Endodermal cell (in vitro differentiated cells): Measurements from ENCODE around the gene FRA10AC1. TPM values are rescaled to one million over a fixed set of nuclear protein-coding genes. Genes with fewer than 3 reads are reported as not detected.

Source experiments
- DNase-seq: peaks from one replicate; pipeline ENCODE4 v3.0.0-alpha.2; 2017
- H3K27ac ChIP-seq: 2 replicates; pipeline ENCODE4 v1.5.1; 2013; ENCODE audit warnings: mild to moderate bottlenecking, low read depth, low read length, moderate library complexity
- H3K27me3 ChIP-seq: 2 replicates; pipeline ENCODE4 v1.6.1; 2013; ENCODE audit warnings: mild to moderate bottlenecking, low read length, moderate library complexity; ENCODE audit not compliant: insufficient read depth, control insufficient read depth, poor library complexity, severe bottlenecking
- H3K36me3 ChIP-seq: 2 replicates; pipeline ENCODE4 v1.7.0; 2013; ENCODE audit warnings: mild to moderate bottlenecking, low read length, moderate library complexity; ENCODE audit not compliant: control insufficient read depth, insufficient read depth
- H3K4me1 ChIP-seq: one replicate; pipeline ENCODE4 v1.7.0; 2013; ENCODE audit warnings: low read length; ENCODE audit not compliant: control insufficient read depth, insufficient read depth
- H3K4me3 ChIP-seq: 2 replicates; pipeline ENCODE4 v1.5.1; 2013; ENCODE audit warnings: mild to moderate bottlenecking, low read length, moderate library complexity
- H3K9ac ChIP-seq: 2 replicates; pipeline ENCODE4 v1.6.1; 2013; ENCODE audit warnings: mild to moderate bottlenecking, low read length, moderate library complexity; ENCODE audit not compliant: poor library complexity, severe bottlenecking; ENCODE audit errors: extremely low read depth
- H3K9me3 ChIP-seq: 2 replicates; pipeline ENCODE4 v1.6.1; 2013; ENCODE audit warnings: mild to moderate bottlenecking, low read length, moderate library complexity; ENCODE audit not compliant: control insufficient read depth
- H3K27ac Mint-ChIP-seq: 2 replicates; pipeline ENCODE4 v1.8.0; 2020; ENCODE audit warnings: mixed read lengths
- H3K27me3 Mint-ChIP-seq: 2 replicates; pipeline ENCODE4 v1.8.0; 2021; ENCODE audit warnings: mild to moderate bottlenecking, mixed read lengths; ENCODE audit not compliant: insufficient read depth
- H3K36me3 Mint-ChIP-seq: 2 replicates; pipeline ENCODE4 v1.8.0; 2020; ENCODE audit warnings: low read depth, mixed read lengths
- H3K4me1 Mint-ChIP-seq: 2 replicates; pipeline ENCODE4 v1.8.0; 2020; ENCODE audit warnings: mixed read lengths
- H3K4me3 Mint-ChIP-seq: 2 replicates; pipeline ENCODE4 v1.8.0; 2020; ENCODE audit warnings: mild to moderate bottlenecking, moderate library complexity, mixed read lengths
- H3K9me3 Mint-ChIP-seq: 2 replicates; pipeline ENCODE4 v1.8.0; 2020; ENCODE audit warnings: mild to moderate bottlenecking, mixed read lengths
- CTCF ChIP-seq: fragments of 200-600 bp; sonication (generic); conservative IDR thresholded peaks from 2 replicates; pipeline ENCODE4 v1.5.0; 2021; ENCODE audit warnings: antibody characterized with exemption, mild to moderate bottlenecking
- WGBS, 2 experiments: methylation state at CpG; one replicate each; pipeline versions ENCODE4 v1.1.5 to v1.1.7; 2013; ENCODE audit warnings: missing lambda C conversion rate in 2 of 2, mixed read lengths in 1 of 2; ENCODE audit not compliant: insufficient coverage in 1 of 2, insufficient read length in 1 of 2; 5-methylcytosine and 5-hydroxymethylcytosine counted together
- total RNA-seq, 2 donors: library from RNA; stranded (reverse); fragmentation: NEBNext Ultra II Directional in 1 of 2; extraction: Animal tissue kit (Norgen Biotek cat#: 25700) in 1 of 2; gene quantifications; 2 replicates in 1 of 2; 3 replicates in 1 of 2; pipeline ENCODE4 v1.2.1, GENCODE V29; 2021

Gene FRA10AC1
- total RNA-seq, 2 donors from 2014 or later = 16.5 to 28.3 TPM

GRCh38 chr10:93672890-93673289 is 29.5 kb downstream of the FRA10AC1 start:
- H3K36me3 Mint-ChIP-seq = peaks cover 23% of the 10 kb centered on the region

GRCh38 chr10:93672022-93672678 is 30.2 kb downstream of the FRA10AC1 start:
- Histone ChIP-seq H3K4me1 (no peaks in the 10 kb centered on the region), H3K27ac (no peak overlapping the region), H3K9ac (no peak overlapping the region), H3K4me3 (no peak overlapping the region), H3K9me3 (no peaks in the 10 kb centered on the region), H3K36me3 (peaks cover 64% of the 10 kb centered on the region), H3K27me3 (no peaks in the 10 kb centered on the region)
- Mint-ChIP-seq H3K27ac (no peak overlapping the region), H3K27me3 (no peaks in the 10 kb centered on the region), H3K4me3 (no peak overlapping the region), H3K36me3 (peaks cover 29% of the 10 kb centered on the region), H3K9me3 (no peaks in the 10 kb centered on the region), H3K4me1 (peaks cover 2% of the 10 kb centered on the region)
- no peak for DNase-seq
- WGBS, 2 experiments = 92 to 96% methylated on average over 2 of the region's 2 CpGs
- no peak for TF ChIP-seq CTCF

More at GRCh38 chr10:93672890-93673289, 29.5 kb downstream of the FRA10AC1 start:
- Histone ChIP-seq H3K9me3 (no peaks in the 10 kb centered on the region), H3K27ac (no peak overlapping the region), H3K36me3 (peaks cover 64% of the 10 kb centered on the region), H3K27me3 (no peaks in the 10 kb centered on the region), H3K4me3 (no peak overlapping the region), H3K4me1 (no peaks in the 10 kb centered on the region), H3K9ac (no peak overlapping the region)
- no peak for DNase-seq
- H3K4me1 Mint-ChIP-seq = peaks cover 2% of the 10 kb centered on the region
- no peak overlapping the region for H3K27ac Mint-ChIP-seq
- no peaks in the 10 kb centered on the region for H3K27me3 Mint-ChIP-seq
- TF ChIP-seq CTCF = no peak
- H3K4me3 Mint-ChIP-seq = no peak overlapping the region
- 94 to 100% methylated on average over 1 to 2 of the region's 2 CpGs for WGBS, 2 experiments
- no peaks in the 10 kb centered on the region for H3K9me3 Mint-ChIP-seq

- H3K9me3 ChIP-seq = no peaks in the 10 kb centered on the region
- no peaks in the 10 kb centered on the region for H3K4me1 ChIP-seq
- H3K4me1 Mint-ChIP-seq = peaks cover 2% of the 10 kb centered on the region
- no peak for TF ChIP-seq CTCF
- peaks cover 64% of the 10 kb centered on the region for H3K36me3 ChIP-seq
- no peaks in the 10 kb centered on the region for H3K9me3 Mint-ChIP-seq
- H3K36me3 Mint-ChIP-seq = peaks cover 39% of the 10 kb centered on the region
- H3K27me3 Mint-ChIP-seq = no peaks in the 10 kb centered on the region
- no peak for DNase-seq
- no peak overlapping the region for H3K27ac Mint-ChIP-seq
- no peak overlapping the region for H3K4me3 Mint-ChIP-seq
- H3K9ac ChIP-seq = no peak overlapping the region
- H3K27me3 ChIP-seq = no peaks in the 10 kb centered on the region
- H3K4me3 ChIP-seq = no peak overlapping the region
- 85% methylated on average over 1 of the region's 2 CpGs; no CpG with 5 or more reads in 1 of the 2 experiments for whole genome bisulfite sequencing, 2 experiments
- no peak overlapping the region for H3K27ac ChIP-seq
Measured at GRCh38 chr10:93671042-93671441, 31.4 kb downstream of the FRA10AC1 start.
